ENCODE results near the gene FCGR2B.
A peak's percentile ranks its signal among the peaks of the same experiment; 100 is the strongest.
"Not testable (repeated sequence)": the region's sequence is repeated elsewhere in the genome, so short reads cannot be mapped to it uniquely, and the experiment has no call there.

The FCGR2B gene

DNA sequence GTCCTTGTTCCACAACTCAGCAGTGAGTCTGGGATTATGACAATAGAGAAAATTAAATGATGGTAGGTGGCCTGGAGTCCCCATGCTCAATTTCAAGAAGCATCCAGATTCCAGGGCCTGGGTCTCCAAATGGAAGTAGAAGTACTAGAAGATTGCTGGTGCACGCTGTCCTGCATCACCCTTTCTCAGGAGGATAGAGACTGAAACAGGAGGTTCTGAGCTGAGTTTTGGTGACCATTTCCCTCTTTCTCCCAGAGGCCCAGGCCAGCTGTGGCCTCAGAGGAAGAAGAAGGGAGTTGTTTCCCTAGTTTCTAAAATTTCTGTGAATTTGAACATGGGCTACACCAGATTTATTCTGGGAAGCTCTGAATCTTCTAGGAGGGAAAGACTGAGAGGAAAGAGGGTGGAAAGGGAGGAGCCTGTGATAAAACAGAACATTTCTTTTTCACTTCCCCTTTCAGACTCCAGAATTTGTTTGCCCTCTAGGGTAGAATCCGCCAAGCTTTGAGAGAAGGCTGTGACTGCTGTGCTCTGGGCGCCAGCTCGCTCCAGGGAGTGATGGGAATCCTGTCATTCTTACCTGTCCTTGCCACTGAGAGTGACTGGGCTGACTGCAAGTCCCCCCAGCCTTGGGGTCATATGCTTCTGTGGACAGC, at the start of gene FCGR2B:
Gene FCGR2B, plus strand, starts transcription at position 460 of the 656 bp plus-strand sequence. Its CDS starts 99 bp downstream, at position 559.
- H3K27me3 ChIP-seq (ENCODE audit: insufficient read depth, poor library complexity, severe bottlenecking); DNase-seq (ENCODE audit: low spot score); H3K36me3 ChIP-seq (ENCODE audit: low read depth); H3K27ac ChIP-seq (ENCODE audit: poor library complexity, severe bottlenecking); ATAC-seq (ENCODE audit: low read depth); H3K4me1 ChIP-seq (ENCODE audit: insufficient read depth, poor library complexity, severe bottlenecking); H3K9me3 ChIP-seq (ENCODE audit: severe bottlenecking); H3K4me3 ChIP-seq (ENCODE audit: severe bottlenecking): not testable (repeated sequence)

DNA sequence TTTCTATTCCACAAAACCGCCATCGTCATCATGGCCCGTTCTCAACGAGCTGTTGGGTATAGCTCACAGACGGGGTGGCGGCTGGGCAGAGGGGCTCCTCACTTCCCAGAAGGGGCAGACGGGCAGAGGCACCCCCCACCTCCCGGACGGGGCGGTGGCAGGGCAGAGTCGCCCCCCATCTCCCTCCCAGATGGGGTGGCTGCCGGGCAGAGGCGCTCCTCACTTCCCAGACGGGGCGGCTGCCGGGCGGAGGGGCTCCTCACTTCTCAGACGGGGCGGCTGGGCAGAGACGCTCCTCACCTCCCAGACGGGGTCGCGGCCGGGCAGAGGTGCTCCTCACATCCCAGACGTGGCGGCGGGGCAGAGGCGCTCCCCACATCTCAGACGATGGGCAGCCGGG, 46.5 kb upstream of the FCGR2B start:
- not testable (repeated sequence) for H3K27ac ChIP-seq (ENCODE audit: poor library complexity, severe bottlenecking); H3K9me3 ChIP-seq (ENCODE audit: severe bottlenecking); H3K36me3 ChIP-seq (ENCODE audit: low read depth); DNase-seq (ENCODE audit: low spot score); H3K4me3 ChIP-seq (ENCODE audit: severe bottlenecking); H3K27me3 ChIP-seq (ENCODE audit: insufficient read depth, poor library complexity, severe bottlenecking); ATAC-seq (ENCODE audit: low read depth); H3K4me1 ChIP-seq (ENCODE audit: insufficient read depth, poor library complexity, severe bottlenecking)

DNA sequence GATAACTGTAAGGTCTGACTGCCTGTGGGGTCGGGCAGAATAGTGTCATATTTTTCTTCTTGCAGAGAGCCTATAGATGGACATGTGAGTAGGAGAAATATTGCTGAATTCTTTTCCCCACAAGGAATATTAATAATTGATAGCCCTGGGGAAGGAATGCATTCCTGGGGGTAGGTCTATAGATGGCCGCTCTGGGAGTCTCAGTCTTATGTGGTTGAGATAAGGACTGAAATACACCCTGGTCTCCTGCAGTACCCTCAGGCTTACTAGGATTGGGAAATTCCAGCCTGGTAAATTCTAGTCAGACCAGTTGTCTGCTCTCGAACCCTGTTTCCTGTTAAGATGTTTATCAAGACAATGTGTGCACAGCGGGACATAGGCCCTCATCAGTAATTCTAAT, 44.4 kb upstream of the FCGR2B start:
- not testable (repeated sequence) for H3K4me3 ChIP-seq (ENCODE audit: severe bottlenecking); H3K27me3 ChIP-seq (ENCODE audit: insufficient read depth, poor library complexity, severe bottlenecking); H3K4me1 ChIP-seq (ENCODE audit: insufficient read depth, poor library complexity, severe bottlenecking); H3K9me3 ChIP-seq (ENCODE audit: severe bottlenecking); DNase-seq (ENCODE audit: low spot score); ATAC-seq (ENCODE audit: low read depth); H3K36me3 ChIP-seq (ENCODE audit: low read depth); H3K27ac ChIP-seq (ENCODE audit: poor library complexity, severe bottlenecking)

DNA sequence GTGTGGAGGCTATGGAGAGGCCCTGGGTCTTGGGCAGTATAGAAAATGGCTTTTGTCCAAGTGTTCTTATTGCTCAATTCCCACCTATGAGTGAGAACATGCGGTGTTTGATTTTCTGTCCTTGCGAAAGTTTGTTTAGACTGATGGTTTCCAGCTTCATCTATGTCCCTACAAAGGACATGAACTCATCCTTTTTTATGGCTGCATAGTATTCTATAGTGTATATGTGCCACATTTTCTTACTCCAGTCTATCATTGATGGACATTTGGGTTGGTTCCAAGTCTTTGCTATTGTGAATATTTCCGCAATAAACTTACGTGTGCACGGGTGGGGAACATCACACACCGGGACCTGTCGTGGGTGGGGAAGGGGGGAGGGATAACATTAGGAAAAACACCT, 42.5 kb upstream of the FCGR2B start:
- not testable (repeated sequence) for H3K4me1 ChIP-seq (ENCODE audit: insufficient read depth, poor library complexity, severe bottlenecking); H3K27ac ChIP-seq (ENCODE audit: poor library complexity, severe bottlenecking); H3K36me3 ChIP-seq (ENCODE audit: low read depth); H3K4me3 ChIP-seq (ENCODE audit: severe bottlenecking); H3K27me3 ChIP-seq (ENCODE audit: insufficient read depth, poor library complexity, severe bottlenecking); H3K9me3 ChIP-seq (ENCODE audit: severe bottlenecking); ATAC-seq (ENCODE audit: low read depth); DNase-seq (ENCODE audit: low spot score)

DNA sequence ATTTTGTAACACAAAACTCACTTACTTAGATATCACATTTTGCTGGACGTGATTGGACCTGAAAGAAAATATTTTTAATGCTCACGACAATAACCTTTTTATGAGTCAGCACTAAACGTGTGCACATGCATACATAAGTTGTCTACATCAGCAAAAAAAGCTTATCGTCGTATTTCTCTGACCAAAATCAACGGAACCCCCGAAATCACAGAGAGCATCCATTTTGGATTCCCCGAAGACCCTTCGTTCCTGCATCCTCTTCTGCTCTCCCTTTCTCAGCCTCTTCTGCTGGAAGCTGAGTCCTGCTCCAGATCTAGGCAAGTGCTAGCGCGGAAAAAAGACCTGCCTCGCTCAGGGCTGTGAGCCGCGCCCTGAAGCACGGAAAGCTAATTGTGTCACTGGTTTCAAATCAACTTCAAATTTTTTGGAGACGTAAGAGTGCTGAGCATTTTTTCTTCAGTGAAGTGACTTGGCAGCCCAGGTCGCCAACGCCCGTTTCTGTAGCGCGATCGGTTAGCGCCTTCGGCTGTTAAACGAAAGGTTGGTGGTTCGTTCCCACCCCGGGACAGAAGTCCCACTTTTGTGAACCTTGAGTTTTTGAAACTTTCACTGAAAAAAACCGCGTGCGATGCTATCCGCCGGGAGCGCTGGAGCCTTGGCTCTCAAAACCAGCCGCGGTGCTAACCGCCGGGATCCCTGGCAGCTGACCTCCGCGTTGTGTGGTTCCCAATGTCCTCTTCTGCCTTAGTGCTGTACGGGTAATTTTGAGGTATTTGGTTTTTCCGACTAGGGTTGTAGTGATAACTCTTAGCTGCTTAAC, 41.6 kb upstream of the FCGR2B start:
- peak overlapping the region; percentile 34 for H3K4me3 ChIP-seq (ENCODE audit: severe bottlenecking)
- peak; percentile 50 for DNase-seq (ENCODE audit: low spot score)
- H3K4me1 ChIP-seq (ENCODE audit: insufficient read depth, poor library complexity, severe bottlenecking); H3K9me3 ChIP-seq (ENCODE audit: severe bottlenecking); H3K36me3 ChIP-seq (ENCODE audit: low read depth); H3K27me3 ChIP-seq (ENCODE audit: insufficient read depth, poor library complexity, severe bottlenecking); H3K27ac ChIP-seq (ENCODE audit: poor library complexity, severe bottlenecking): not testable (repeated sequence)
- peak; percentile 69 for ATAC-seq (ENCODE audit: low read depth)

DNA sequence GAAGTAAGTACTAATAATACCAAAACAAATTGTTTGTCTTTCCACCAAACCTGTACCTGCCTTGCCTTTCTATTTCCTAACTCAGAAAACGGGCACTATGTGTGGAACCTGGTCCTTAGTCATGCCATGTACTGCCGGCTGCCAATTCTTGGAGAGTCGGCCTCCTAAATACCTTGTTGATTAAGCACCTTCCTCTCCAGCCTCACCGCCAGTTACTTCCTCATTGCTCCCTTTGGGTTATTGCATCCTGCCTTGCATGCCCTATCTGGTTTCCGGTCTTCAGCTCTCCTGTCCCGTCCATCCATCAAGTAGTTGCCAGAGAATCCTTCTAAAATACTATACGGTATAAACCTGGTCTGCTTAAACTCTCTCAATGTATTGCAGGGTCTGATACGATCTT, 40.9 kb upstream of the FCGR2B start:
- not testable (repeated sequence) for H3K27me3 ChIP-seq (ENCODE audit: insufficient read depth, poor library complexity, severe bottlenecking); H3K36me3 ChIP-seq (ENCODE audit: low read depth); DNase-seq (ENCODE audit: low spot score); H3K4me1 ChIP-seq (ENCODE audit: insufficient read depth, poor library complexity, severe bottlenecking); H3K27ac ChIP-seq (ENCODE audit: poor library complexity, severe bottlenecking); H3K9me3 ChIP-seq (ENCODE audit: severe bottlenecking)
- ATAC-seq (ENCODE audit: low read depth), result peak; percentile 62
- peak overlapping the region; percentile 34 for H3K4me3 ChIP-seq (ENCODE audit: severe bottlenecking)

DNA sequence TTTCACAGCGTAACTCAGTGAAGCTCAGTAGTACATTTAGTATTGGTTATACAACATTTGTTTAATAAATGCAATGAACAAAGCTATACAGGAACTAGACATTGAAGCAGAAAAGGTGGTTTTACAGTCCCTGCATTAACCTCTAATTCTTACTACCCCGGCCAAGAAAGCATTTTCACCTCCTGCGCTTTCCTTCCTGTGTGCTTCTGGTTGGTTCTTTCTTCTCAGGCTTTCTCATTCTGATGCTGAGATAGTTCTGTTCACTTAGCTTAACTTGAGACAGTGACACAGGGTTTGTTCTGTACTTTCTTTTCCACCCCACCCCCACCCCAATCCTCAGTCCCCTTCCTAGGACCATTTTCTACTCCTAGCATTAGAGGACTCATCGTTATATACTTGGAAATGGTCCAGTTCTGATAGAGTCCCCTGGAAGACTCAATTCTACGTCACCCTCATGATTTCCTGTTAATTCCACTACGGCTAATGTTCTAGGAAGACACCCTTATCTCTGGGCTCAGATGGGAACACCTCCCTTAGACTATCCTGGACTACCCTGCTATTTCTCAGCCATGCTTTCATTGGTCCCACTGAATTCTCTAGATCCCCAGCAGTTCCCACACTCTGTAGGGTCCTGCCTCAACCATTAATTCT, 39.4 kb upstream of the FCGR2B start:
- not testable (repeated sequence) for H3K9me3 ChIP-seq (ENCODE audit: severe bottlenecking); DNase-seq (ENCODE audit: low spot score); H3K36me3 ChIP-seq (ENCODE audit: low read depth); H3K27me3 ChIP-seq (ENCODE audit: insufficient read depth, poor library complexity, severe bottlenecking); ATAC-seq (ENCODE audit: low read depth); H3K27ac ChIP-seq (ENCODE audit: poor library complexity, severe bottlenecking); H3K4me3 ChIP-seq (ENCODE audit: severe bottlenecking); H3K4me1 ChIP-seq (ENCODE audit: insufficient read depth, poor library complexity, severe bottlenecking)

DNA sequence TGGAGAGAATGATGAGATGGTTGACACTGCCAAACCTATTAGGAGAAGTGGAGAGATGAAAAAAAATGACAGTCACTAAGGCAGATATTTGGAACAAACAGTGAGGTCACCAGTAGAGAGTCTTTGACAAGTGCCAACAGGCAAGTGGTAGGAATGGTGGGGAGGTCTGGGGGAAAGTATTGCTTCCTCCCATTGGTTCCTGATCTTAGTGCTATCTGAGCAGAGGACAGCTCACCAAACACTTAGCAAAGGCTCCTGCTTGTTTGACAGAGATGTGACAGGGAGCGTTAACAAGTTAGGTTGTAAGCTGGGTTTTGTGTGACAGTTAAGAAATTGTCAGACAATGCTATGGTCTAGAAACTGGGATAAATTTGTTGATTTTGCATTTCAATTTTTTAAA, 38.3 kb upstream of the FCGR2B start:
- ATAC-seq (ENCODE audit: low read depth); H3K27me3 ChIP-seq (ENCODE audit: insufficient read depth, poor library complexity, severe bottlenecking); H3K4me1 ChIP-seq (ENCODE audit: insufficient read depth, poor library complexity, severe bottlenecking); DNase-seq (ENCODE audit: low spot score); H3K27ac ChIP-seq (ENCODE audit: poor library complexity, severe bottlenecking); H3K9me3 ChIP-seq (ENCODE audit: severe bottlenecking); H3K4me3 ChIP-seq (ENCODE audit: severe bottlenecking); H3K36me3 ChIP-seq (ENCODE audit: low read depth): not testable (repeated sequence)

DNA sequence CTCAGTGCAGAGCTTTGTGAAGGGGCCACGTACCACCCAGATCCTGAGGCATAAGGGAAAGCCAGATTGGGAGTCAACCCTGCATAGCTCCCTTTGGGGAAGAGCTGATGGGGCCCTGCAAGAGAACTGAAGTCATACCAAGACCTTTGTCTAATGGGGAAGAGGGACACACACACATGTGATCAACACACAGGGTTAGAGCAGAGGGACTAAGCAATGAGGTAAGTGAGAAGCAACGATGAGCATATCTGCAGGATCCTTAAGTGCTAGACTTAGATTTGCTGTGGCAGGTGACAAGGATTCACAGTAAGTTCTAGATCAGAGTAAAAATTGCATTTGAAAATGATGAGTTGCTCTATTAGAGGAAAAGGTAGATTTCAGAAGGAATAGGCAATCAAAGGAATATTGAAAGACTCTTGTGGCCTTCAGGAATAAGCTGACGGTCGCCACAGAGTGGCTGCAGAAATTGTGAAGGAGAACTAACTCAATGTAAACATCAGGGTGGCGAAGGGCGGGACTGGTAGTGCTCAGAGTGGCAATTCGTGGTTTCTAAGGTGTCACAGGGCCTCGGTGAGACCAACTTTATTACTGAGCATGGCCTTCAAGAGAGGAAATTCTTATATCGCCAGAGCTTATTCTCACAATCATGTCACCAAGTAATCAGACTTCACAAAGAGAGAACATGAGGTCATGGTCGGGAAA, 36.3 kb upstream of the FCGR2B start:
- H3K27me3 ChIP-seq (ENCODE audit: insufficient read depth, poor library complexity, severe bottlenecking); ATAC-seq (ENCODE audit: low read depth); H3K4me3 ChIP-seq (ENCODE audit: severe bottlenecking); H3K4me1 ChIP-seq (ENCODE audit: insufficient read depth, poor library complexity, severe bottlenecking); DNase-seq (ENCODE audit: low spot score); H3K27ac ChIP-seq (ENCODE audit: poor library complexity, severe bottlenecking); H3K36me3 ChIP-seq (ENCODE audit: low read depth); H3K9me3 ChIP-seq (ENCODE audit: severe bottlenecking): not testable (repeated sequence)

DNA sequence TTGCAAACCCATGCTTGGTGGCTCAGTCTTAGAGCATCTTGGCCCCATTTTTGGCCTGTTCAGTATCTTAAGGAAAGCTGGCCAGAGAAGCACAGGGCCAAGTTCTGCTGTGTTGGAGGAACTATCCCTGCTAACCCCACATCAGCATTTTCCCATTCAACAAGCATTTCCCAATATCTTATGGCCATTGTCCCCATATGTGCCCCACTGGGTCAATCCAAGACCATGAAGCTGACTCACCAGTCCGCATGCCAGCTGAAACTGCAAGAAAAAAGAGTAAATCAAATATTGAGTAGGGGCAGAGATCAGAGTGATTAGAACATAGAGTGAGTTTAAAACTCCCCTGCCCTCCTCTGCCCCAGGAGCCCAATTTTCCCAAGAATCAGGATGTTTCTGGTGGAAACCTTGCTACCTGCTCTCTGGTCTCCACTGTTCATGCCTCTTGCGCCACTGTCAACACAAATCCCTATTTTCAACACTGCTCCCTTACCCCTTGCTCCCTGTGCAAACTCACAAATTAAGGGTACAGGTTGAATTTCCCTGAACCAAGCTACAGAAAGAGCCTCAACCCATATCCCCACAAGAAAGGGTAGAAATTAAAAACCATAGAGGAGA, 32.7 kb upstream of the FCGR2B start:
- not testable (repeated sequence) for ATAC-seq (ENCODE audit: low read depth); H3K4me3 ChIP-seq (ENCODE audit: severe bottlenecking); H3K4me1 ChIP-seq (ENCODE audit: insufficient read depth, poor library complexity, severe bottlenecking); H3K36me3 ChIP-seq (ENCODE audit: low read depth); H3K27ac ChIP-seq (ENCODE audit: poor library complexity, severe bottlenecking); H3K9me3 ChIP-seq (ENCODE audit: severe bottlenecking); H3K27me3 ChIP-seq (ENCODE audit: insufficient read depth, poor library complexity, severe bottlenecking); DNase-seq (ENCODE audit: low spot score)
